NCI-H146 (cell line): ENCODE measurements around the gene ABTB2.
"Not testable (repeated sequence)": the region's sequence is repeated elsewhere in the genome, so short reads cannot be mapped to it uniquely, and the experiment has no call there.

Source experiments
- DNase-seq: peaks from one replicate; lab custom pipeline; 2025; lab: John Stamatoyannopoulos, UW

ABTB2 gene

GRCh38 chr11:34185926-34186841 is 171.6 kb downstream of the ABTB2 start:
- no peak for DNase-seq

DNA sequence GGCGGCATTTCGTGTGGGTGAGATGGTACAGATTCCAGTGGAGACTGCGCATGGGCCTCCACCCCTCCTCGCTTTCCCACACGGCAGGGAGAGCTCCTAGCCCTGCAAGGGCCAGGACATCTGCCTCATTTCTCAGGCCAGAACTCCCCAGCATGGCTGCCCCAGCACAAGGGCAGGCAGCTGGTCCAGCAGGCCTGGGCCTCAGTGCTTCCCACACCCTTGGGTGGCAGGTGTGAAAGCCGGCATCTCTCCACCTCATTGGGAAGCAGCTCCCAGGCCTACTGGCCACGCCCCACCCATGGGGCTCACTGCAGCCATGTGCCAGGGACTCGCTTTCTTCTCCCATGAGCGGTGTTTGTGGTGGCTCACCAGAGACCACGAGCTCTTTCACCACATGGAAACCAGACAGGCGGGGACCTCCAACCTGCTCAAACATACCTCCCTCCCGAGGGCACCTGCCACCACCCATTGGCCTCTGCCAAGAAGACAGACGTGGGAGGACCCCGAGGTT is 173.2 kb downstream of the ABTB2 start:
- DNase-seq = no peak

GRCh38 chr11:34183848-34184391 is 173.9 kb downstream of the ABTB2 start:
- DNase-seq = no peak

DNA sequence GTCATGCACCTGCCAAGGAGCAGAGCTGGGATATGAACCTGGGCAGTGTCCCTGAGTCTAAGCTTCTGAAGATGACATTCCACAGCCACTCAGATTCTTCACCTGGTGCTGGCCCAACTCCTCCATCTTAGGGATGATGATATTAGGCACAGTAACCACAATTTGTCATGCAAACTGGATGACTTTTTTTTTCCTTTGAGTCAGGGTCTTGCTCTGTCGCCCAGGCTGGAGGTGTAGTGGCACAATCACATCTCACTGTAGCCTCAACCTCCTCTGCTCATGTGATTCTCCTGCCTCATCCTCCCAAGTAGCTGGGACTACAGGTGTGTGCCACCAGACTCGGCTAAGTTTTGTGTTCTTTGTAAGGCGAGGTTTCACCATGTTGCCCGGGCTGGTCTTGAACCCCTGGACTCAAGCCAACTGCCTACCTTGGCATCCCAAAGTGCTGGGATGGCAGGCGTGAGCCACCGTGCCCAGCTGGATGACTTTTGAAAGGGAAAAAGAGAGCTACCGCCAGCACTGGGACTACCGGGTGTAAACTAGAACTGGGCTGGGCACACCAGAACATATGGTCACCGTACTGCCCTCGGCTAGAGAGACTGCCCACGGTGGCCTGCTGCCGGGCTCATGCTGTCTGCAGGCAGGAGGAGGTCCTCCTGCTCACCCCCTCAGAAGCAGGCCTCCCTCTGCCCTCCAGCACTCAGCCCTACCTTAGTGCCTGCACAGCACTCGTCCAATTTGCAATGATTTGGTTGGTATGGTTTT is 174.7 kb downstream of the ABTB2 start:
- DNase-seq = no peak

DNA sequence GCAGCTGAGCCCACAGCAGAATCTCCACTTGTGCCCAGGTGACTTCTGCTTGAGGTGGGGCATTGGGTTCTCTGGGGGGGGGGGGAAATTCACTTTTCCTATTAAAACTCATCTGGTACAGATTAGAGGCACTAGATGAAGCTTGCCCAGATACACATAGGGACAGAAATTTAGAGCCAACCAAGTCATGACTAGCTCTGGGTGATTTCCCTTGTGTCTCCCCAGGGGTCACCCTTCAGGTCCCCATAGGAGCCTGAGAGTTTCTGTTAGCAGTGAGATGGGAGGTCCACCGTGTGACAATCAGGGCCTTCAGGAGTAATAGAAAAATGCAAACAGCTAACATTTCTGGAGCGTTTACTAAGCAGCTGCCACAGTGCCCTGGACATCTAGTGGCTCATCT is 175.4 kb downstream of the ABTB2 start:
- DNase-seq = no peak

- no peak for DNase-seq
Measured at GRCh38 chr11:34181856-34182405, 175.9 kb downstream of the ABTB2 start.

DNA sequence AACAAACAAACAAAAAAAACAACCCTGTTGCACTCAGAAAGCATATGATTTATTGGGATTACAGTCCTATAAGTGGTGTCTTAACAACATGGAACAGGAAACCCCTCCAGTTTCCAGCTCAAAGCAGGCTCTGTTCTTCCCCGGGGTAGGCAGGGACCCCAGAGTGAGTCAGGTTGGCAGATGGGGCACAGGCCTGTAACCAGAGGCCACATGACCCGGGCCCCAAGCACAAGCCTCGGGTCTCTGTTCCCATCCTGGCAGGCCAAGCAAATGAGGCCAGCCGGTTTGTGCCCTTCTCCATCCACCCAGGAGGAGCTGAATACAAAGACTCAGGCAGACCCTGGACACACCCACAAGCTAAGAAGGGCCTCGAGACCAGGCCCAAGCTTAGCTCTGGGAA is 176.6 kb downstream of the ABTB2 start:
- DNase-seq = no peak

DNA sequence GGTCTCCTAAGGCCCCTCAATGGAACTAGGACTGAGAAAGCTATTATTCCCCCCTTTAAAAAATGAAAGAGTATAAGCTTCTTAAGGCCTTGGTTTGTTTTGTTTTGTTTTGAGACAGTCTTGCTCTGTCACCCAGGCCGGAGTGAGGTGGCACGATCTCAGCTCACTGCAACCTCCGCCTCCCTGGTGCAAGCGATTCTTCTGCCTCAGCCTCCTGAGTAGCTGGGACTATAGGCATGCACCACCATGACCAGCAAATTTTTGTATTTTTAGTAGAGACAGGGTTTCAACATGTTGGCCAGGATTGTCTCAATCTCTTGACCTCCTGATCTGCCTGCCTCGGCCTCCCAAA is 177.0 kb downstream of the ABTB2 start:
- not testable (repeated sequence) for DNase-seq

DNA sequence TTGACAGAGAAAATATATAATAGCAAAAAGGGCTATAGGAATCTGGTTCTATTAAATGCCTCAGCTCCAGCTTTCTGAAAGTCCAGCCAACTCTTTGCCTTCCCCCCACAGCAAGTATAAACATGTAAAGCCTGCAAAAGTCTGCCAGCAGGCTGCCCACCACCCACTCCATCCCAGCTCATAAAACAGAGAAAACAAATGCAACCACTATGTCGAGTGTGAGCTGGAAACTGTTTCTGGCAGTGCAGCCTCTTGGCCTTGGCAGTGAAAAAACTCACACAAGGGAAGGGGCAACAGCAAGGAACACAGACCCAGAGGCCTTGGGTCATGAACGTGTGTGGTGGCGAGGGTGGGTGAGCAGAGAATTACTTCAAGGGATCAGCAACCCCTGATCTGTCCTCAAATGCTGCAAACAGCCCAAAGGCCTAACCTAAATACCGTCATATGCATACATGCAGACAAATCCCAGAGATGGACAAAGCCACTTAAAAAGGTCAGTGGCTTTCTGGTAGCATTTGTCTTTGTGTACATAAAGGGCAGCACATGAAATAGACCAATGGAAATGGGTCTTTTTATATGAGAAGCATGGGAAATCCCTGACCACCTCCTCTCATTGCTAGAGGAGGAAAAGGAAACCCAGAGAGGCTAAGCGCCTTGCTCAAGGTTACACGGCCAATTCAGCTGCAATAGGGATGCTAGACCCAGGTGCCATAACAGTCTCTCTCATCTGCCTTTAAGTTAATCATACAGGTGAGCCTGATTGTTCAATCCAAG is 177.6 kb downstream of the ABTB2 start:
- DNase-seq = no peak

DNA sequence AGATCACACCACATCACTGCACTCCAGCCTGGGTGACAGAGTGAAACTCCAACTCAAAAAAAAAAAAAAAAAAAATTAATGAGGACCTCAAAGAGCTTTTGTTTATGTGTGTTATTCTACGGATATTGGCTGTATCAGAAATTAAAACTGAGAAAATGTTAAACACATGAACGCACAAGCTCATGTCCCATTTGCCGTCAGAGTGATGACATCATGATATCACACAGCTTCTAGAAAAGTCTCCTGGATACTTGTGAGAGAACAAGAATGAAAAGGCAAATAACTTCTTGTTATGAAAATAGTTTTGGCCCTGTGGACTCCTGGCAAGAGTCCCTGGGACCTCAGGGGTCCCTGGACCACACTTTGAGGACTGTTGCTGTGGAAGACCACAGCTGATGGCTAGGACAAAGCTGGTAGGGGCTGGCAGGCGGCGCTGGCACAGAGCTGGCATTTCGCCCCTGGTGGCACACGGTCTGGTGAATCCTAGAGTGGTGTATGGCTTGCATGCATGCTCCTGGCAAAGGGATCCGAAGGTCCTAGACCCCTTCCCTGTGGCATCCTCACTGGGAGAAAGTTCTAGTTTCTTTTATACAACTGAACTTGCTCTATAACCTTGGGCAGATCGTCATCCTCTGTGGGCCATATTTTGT is 178.7 kb downstream of the ABTB2 start:
- DNase-seq = no peak

GRCh38 chr11:34178209-34178821 is 179.5 kb downstream of the ABTB2 start:
- DNase-seq = no peak

DNA sequence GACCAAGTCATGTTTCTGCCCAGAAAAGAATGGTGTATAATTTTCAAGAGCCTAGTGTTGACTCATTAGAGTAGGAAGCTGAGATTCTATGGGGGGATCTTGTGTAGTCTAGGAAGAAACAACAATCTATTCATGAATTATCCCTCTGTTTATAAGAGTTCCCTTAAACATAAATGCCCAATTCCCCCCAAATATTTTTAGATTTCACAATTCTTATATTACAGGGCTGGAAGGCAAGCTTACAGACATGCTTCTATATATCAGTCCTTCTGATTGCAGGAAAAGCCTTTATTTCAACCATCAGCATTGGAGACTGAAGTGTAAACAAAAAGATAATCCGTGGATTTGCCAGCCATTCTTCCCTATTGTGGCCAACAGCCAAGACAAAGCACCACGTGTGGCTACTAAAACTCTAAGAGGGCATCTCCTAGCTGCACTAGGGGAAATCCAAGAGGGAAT is 181.0 kb downstream of the ABTB2 start:
- DNase-seq = peak; percentile 15

- no peak for DNase-seq
Measured at GRCh38 chr11:34175284-34176019, 182.4 kb downstream of the ABTB2 start.

DNA sequence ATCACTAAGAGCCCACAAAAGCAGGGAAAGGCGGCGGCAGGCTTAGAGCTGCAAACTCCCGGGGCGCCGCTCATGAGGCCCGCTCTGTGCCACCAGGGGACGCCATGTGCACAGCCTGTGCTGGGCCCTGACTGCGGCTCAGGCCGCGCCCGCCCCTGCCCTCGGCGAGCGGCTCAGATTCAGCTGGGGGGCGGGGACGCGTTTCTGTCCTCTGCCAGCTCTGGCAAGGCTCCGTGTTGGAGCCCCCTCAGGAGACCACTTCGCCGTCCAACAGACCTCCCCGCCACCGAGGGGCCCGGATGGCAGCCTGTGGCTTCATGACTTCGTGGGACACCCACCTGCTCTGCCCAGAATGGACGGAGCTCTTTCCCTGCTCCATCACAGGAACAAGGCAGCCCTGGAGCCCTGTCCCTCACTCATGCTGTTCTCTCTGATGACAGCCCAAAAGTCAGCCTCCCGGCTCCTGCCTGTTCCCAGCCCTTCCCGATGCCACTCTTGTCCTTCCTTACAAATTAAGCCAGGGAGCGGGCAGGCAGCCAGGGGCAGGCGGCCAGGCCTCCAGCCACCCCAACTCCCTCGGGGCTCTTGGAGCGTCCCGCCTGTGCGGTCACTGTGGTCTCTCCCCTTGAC is 183.3 kb downstream of the ABTB2 start:
- DNase-seq = peak; percentile 65

- no peak for DNase-seq
Measured at GRCh38 chr11:34173050-34173449, 184.8 kb downstream of the ABTB2 start.

GRCh38 chr11:34169686-34170085 is 188.1 kb downstream of the ABTB2 start:
- DNase-seq = no peak

- no peak for DNase-seq
Measured at GRCh38 chr11:34168642-34169420, 189.0 kb downstream of the ABTB2 start.

GRCh38 chr11:34167961-34168360 is 189.8 kb downstream of the ABTB2 start:
- no peak for DNase-seq
